SK-N-SH treated with all-trans-retinoic acid at 6 μM for 48 hours (cell line): Measurements from ENCODE around the gene SFT2D1.

Source experiments
- ZFP3 ChIP-seq: fragments of 250-450 bp; sonication (Bioruptor Pico); IDR thresholded peaks from 2 replicates; pipeline ENCODE4 v1.5.0; 2020; ENCODE audit warnings: mild to moderate bottlenecking, moderate library complexity
- ZNF565 ChIP-seq: fragments of 450-650 bp; formaldehyde crosslinking; conservative IDR thresholded peaks from 2 replicates; pipeline ENCODE4 v1.5.0; 2020; ENCODE audit warnings: low read depth, mild to moderate bottlenecking, moderate library complexity
- TF ChIP-seq, protein P1 (sequence below): fragments of 250-450 bp; sonication (Bioruptor Pico); IDR thresholded peaks from 2 replicates; pipeline ENCODE4 v1.8.0; 2020; ENCODE audit warnings: mild to moderate bottlenecking, moderate library complexity, borderline replicate concordance

DNA sequence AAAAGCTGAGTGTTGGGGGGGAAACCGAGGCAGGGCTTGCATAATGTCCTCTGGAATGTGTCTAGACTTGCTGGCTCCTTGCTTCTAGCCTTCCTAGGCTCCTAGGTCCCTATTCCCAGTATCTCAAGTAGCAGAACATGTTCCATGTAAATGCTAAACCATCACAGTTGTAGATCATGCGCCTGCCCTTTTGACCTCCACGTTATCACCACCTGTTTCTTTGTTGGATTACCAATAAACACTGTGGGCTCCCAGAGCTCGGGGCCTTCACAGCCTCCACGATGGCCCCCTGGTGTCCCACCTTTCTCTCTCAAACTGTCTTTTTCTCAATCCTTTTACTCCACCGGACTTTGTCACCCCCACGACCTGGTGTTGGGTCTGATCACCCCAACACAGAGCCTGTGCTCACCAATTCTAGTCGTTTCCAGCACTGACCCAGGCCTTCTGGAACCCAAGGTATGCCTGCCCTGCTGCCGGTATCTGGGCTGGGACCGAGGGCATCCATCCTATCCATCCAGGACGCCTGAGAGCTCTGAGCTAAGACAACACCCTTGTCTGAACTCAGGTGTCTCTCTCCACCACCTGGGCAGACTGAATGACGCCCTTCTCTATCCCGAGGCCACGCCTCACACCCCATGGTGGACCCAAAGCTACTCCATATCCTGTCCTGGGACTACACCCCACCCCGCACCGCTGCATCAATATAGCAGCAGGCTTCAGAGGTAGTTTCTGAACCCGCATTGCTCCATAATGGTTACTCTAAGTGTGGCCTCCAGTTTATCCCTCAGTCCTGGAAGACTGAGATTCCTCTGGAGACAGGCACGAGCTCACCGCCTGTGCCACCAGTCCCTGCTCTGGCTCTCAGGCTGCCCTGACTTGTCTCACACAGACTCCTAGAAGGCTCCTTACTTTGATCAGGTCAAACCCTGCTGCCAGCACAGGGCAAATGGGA, 24.8 kb downstream of the SFT2D1 start:
- TF ChIP-seq, protein P1, sequence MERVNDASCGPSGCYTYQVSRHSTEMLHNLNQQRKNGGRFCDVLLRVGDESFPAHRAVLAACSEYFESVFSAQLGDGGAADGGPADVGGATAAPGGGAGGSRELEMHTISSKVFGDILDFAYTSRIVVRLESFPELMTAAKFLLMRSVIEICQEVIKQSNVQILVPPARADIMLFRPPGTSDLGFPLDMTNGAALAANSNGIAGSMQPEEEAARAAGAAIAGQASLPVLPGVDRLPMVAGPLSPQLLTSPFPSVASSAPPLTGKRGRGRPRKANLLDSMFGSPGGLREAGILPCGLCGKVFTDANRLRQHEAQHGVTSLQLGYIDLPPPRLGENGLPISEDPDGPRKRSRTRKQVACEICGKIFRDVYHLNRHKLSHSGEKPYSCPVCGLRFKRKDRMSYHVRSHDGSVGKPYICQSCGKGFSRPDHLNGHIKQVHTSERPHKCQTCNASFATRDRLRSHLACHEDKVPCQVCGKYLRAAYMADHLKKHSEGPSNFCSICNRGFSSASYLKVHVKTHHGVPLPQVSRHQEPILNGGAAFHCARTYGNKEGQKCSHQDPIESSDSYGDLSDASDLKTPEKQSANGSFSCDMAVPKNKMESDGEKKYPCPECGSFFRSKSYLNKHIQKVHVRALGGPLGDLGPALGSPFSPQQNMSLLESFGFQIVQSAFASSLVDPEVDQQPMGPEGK (CRISPR knock-in tag) = no peak
- TF ChIP-seq ZFP3 (no peak), ZNF565 (CRISPR knock-in tag) (no peak)
